Erythroblast (primary cell): Measurements from ENCODE around the gene DTHD1.

Experiments
- GATA1 ChIP-seq: IDR thresholded peaks from 2 replicates; pipeline ENCODE4 v1.6.1; 2011; ENCODE audit warnings: low read depth, mild to moderate bottlenecking, control low read depth, low read length, moderate library complexity
- POLR2A ChIP-seq: IDR thresholded peaks from 2 replicates; pipeline ENCODE4 v1.6.1; 2011; ENCODE audit warnings: mild to moderate bottlenecking, low read length

- TF ChIP-seq POLR2A (no peak), GATA1 (no peak)
These were observed 47.7 kb upstream of the DTHD1 start for GRCh38 chr4:36233567-36234266.
